Naive B cell (primary cell): ENCODE data around the gene CTPS1. TPM values are rescaled to one million over a fixed set of nuclear protein-coding genes. Genes with fewer than 3 reads are reported as not detected.

ENCODE experiments used
- ATAC-seq, 2 donors: fragments of 150-1000 bp; cut with Tn5 transposase; 2 replicates each; pipeline ENCODE4 v1.10.0; 2021; ENCODE audit warnings: low read depth in 2 of 2, mild to moderate bottlenecking in 2 of 2, moderate library complexity in 2 of 2
- DNase-seq: peaks from one replicate; pipeline ENCODE4 v3.0.0; 2022
- H3K27ac Mint-ChIP-seq, 6 donors: one replicate each; pipeline ENCODE4 v1.8.0; 2020 to 2022; ENCODE audit warnings: mild to moderate bottlenecking in 6 of 6, mixed read lengths in 6 of 6, moderate library complexity in 5 of 6, inconsistent platforms in 2 of 6
- H3K27me3 Mint-ChIP-seq, 3 donors: one replicate each; pipeline ENCODE4 v1.8.0; 2021 to 2022; ENCODE audit warnings: mixed read lengths in 3 of 3, mild to moderate bottlenecking in 1 of 3
- H3K36me3 Mint-ChIP-seq, 2 donors: one replicate each; pipeline ENCODE4 v1.8.0; 2020 to 2022; ENCODE audit warnings: mixed read lengths in 2 of 2, inconsistent platforms in 1 of 2, mild to moderate bottlenecking in 1 of 2
- H3K4me1 Mint-ChIP-seq, 3 donors: one replicate each; pipeline ENCODE4 v1.8.0; 2020 to 2022; ENCODE audit warnings: mixed read lengths in 3 of 3, inconsistent platforms in 1 of 3, mild to moderate bottlenecking in 1 of 3, moderate library complexity in 1 of 3
- H3K4me3 Mint-ChIP-seq, 8 donors: one replicate each; pipeline ENCODE4 v1.8.0; 2020 to 2022; ENCODE audit warnings: mild to moderate bottlenecking in 8 of 8, mixed read lengths in 8 of 8, moderate library complexity in 8 of 8, inconsistent platforms in 2 of 8
- H3K9me3 Mint-ChIP-seq, 7 donors: one replicate each; pipeline ENCODE4 v1.8.0; 2020 to 2022; ENCODE audit warnings: mixed read lengths in 7 of 7, mild to moderate bottlenecking in 5 of 7, inconsistent platforms in 2 of 7, moderate library complexity in 1 of 7
- polyA plus RNA-seq, 6 donors: library from polyadenylated mRNA; unstranded; fragments of 300-500 nt; fragmentation: Illumina TruSeq; gene quantifications; one replicate each; pipeline ENCODE4 v1.2.3, GENCODE V29; 2021; ENCODE audit warnings: low read depth in 6 of 6

The CTPS1 gene
- polyA plus RNA-seq, result 10 to 100 TPM; 13.8 to 18.0 (median 15.8) TPM

GRCh38 chr1:40979241-40980067 is at the start of gene CTPS1:
Gene CTPS1 (plus strand): TSS chr1:40979696. CDS start chr1:40983291, 3,595 bp downstream.
- peak; percentile 93 for DNase-seq
- Mint-ChIP-seq H3K4me1 (peaks cover 19 to 24% (median 21%) of the 10 kb centered on the region in 3 donors), H3K9me3 (no peaks in the 10 kb centered on the region), H3K27me3 (no peaks in the 10 kb centered on the region), H3K4me3 (peak within 1 kb of the TSS; percentile 78 to 98 (median 95)), H3K36me3 (peaks cover 0 to 7% of the 10 kb centered on the region in 2 donors), H3K27ac (peak within 1 kb of the TSS; percentile 77 to 98 (median 96))
- ATAC-seq, result peak; percentile 88

GRCh38 chr1:40930174-40930964 is 49.1 kb upstream of the CTPS1 start:
- Mint-ChIP-seq H3K9me3 (no peaks in the 10 kb centered on the region), H3K4me3 (no peak overlapping the region), H3K36me3 (no peaks in the 10 kb centered on the region), H3K27me3 (peaks cover 0 to 16% (median 11%) of the 10 kb centered on the region in 3 donors), H3K4me1 (no peaks in the 10 kb centered on the region), H3K27ac (no peak overlapping the region)
- ATAC-seq (no peak), DNase-seq (no peak)

- no peak overlapping the region for H3K4me3 Mint-ChIP-seq
- DNase-seq (no peak), ATAC-seq (no peak)
- H3K27ac Mint-ChIP-seq, result no peak overlapping the region
- H3K4me1 Mint-ChIP-seq, result no peaks in the 10 kb centered on the region
- peaks cover 0 to 16% (median 11%) of the 10 kb centered on the region in 3 donors for H3K27me3 Mint-ChIP-seq
- no peaks in the 10 kb centered on the region for H3K9me3 Mint-ChIP-seq
- no peaks in the 10 kb centered on the region for H3K36me3 Mint-ChIP-seq
Measured at GRCh38 chr1:40931601-40932000, 47.9 kb upstream of the CTPS1 start.

GRCh38 chr1:40932006-40932405 is 47.5 kb upstream of the CTPS1 start:
- DNase-seq (no peak), ATAC-seq (no peak)
- H3K27me3 Mint-ChIP-seq, result peaks cover 0 to 16% (median 11%) of the 10 kb centered on the region in 3 donors
- no peaks in the 10 kb centered on the region for H3K36me3 Mint-ChIP-seq
- no peak overlapping the region for H3K27ac Mint-ChIP-seq
- H3K4me1 Mint-ChIP-seq, result no peaks in the 10 kb centered on the region
- H3K9me3 Mint-ChIP-seq, result no peaks in the 10 kb centered on the region
- no peak overlapping the region for H3K4me3 Mint-ChIP-seq

GRCh38 chr1:40936931-40937339 is 42.6 kb upstream of the CTPS1 start:
- no peak for ATAC-seq
- DNase-seq, result no peak
- no peak overlapping the region for H3K4me3 Mint-ChIP-seq
- peaks cover 0 to 11% (median 8%) of the 10 kb centered on the region in 3 donors for H3K27me3 Mint-ChIP-seq
- no peaks in the 10 kb centered on the region for H3K4me1 Mint-ChIP-seq
- no peaks in the 10 kb centered on the region for H3K9me3 Mint-ChIP-seq
- H3K36me3 Mint-ChIP-seq, result no peaks in the 10 kb centered on the region
- no peak overlapping the region for H3K27ac Mint-ChIP-seq

GRCh38 chr1:40938393-40938792 is 41.1 kb upstream of the CTPS1 start:
- Mint-ChIP-seq H3K27ac (no peak overlapping the region), H3K9me3 (no peaks in the 10 kb centered on the region), H3K4me1 (no peaks in the 10 kb centered on the region), H3K27me3 (peaks cover 0 to 7% (median 0%) of the 10 kb centered on the region in 3 donors), H3K4me3 (no peak overlapping the region), H3K36me3 (no peaks in the 10 kb centered on the region)
- ATAC-seq, result no peak
- DNase-seq, result no peak

GRCh38 chr1:40939320-40940059 is 40.0 kb upstream of the CTPS1 start:
- peaks cover 0 to 2% (median 0%) of the 10 kb centered on the region in 7 donors for H3K9me3 Mint-ChIP-seq
- peaks cover 0 to 8% (median 4%) of the 10 kb centered on the region in 3 donors for H3K27me3 Mint-ChIP-seq
- no peak overlapping the region for H3K27ac Mint-ChIP-seq
- H3K4me1 Mint-ChIP-seq, result no peaks in the 10 kb centered on the region
- DNase-seq (no peak), ATAC-seq (no peak)
- H3K36me3 Mint-ChIP-seq, result peaks cover 0 to 4% of the 10 kb centered on the region in 2 donors
- H3K4me3 Mint-ChIP-seq, result no peak overlapping the region

GRCh38 chr1:40944326-40944725 is 35.2 kb upstream of the CTPS1 start:
- no peak overlapping the region for H3K4me3 Mint-ChIP-seq
- peak overlapping the region in 1 of 6 donors; percentile 5 for H3K27ac Mint-ChIP-seq
- peaks cover 0 to 6% (median 0%) of the 10 kb centered on the region in 3 donors for H3K4me1 Mint-ChIP-seq
- DNase-seq, result no peak
- peaks cover 0 to 9% of the 10 kb centered on the region in 2 donors for H3K36me3 Mint-ChIP-seq
- peaks cover 14 to 20% (median 16%) of the 10 kb centered on the region in 3 donors for H3K27me3 Mint-ChIP-seq
- no peak for ATAC-seq
- H3K9me3 Mint-ChIP-seq, result peaks cover 0 to 15% (median 3%) of the 10 kb centered on the region in 7 donors

- ATAC-seq (no peak), DNase-seq (no peak)
- Mint-ChIP-seq H3K4me3 (no peak overlapping the region), H3K27me3 (peaks cover 14 to 22% (median 21%) of the 10 kb centered on the region in 3 donors), H3K9me3 (peaks cover 0 to 16% (median 3%) of the 10 kb centered on the region in 7 donors), H3K27ac (peak overlapping the region in 1 of 6 donors; percentile 50), H3K36me3 (peaks cover 0 to 9% of the 10 kb centered on the region in 2 donors), H3K4me1 (peaks cover 0 to 6% (median 0%) of the 10 kb centered on the region in 3 donors)
Measured at GRCh38 chr1:40944841-40945430, 34.6 kb upstream of the CTPS1 start.

- Mint-ChIP-seq H3K4me1 (peaks cover 0 to 6% (median 0%) of the 10 kb centered on the region in 3 donors), H3K4me3 (no peak overlapping the region), H3K9me3 (peaks cover 0 to 16% (median 3%) of the 10 kb centered on the region in 7 donors), H3K36me3 (peaks cover 0 to 9% of the 10 kb centered on the region in 2 donors), H3K27ac (no peak overlapping the region), H3K27me3 (peaks cover 14 to 22% (median 21%) of the 10 kb centered on the region in 3 donors)
- ATAC-seq (no peak), DNase-seq (no peak)
Measured at GRCh38 chr1:40945491-40945973, 34.0 kb upstream of the CTPS1 start.

- no peak overlapping the region for H3K4me3 Mint-ChIP-seq
- peaks cover 0 to 9% of the 10 kb centered on the region in 2 donors for H3K36me3 Mint-ChIP-seq
Measured at GRCh38 chr1:40948741-40949443, 30.6 kb upstream of the CTPS1 start.

GRCh38 chr1:40949563-40949962 is 29.9 kb upstream of the CTPS1 start:
- H3K27ac Mint-ChIP-seq, result no peak overlapping the region

More at GRCh38 chr1:40948741-40949443, 30.6 kb upstream of the CTPS1 start:
- peaks cover 24 to 37% (median 36%) of the 10 kb centered on the region in 3 donors for H3K27me3 Mint-ChIP-seq
- no peak overlapping the region for H3K27ac Mint-ChIP-seq
- H3K4me1 Mint-ChIP-seq, result peaks cover 8 to 15% (median 10%) of the 10 kb centered on the region in 3 donors
- ATAC-seq (peak in 1 of 2 donors; percentile 35), DNase-seq (no peak)
- peaks cover 0 to 16% (median 3%) of the 10 kb centered on the region in 7 donors for H3K9me3 Mint-ChIP-seq

More at GRCh38 chr1:40949563-40949962, 29.9 kb upstream of the CTPS1 start:
- DNase-seq (no peak), ATAC-seq (no peak)
- Mint-ChIP-seq H3K4me1 (peaks cover 8 to 15% (median 10%) of the 10 kb centered on the region in 3 donors), H3K4me3 (no peak overlapping the region), H3K36me3 (peaks cover 0 to 5% of the 10 kb centered on the region in 2 donors), H3K9me3 (peaks cover 0 to 16% (median 3%) of the 10 kb centered on the region in 7 donors), H3K27me3 (peaks cover 27 to 38% (median 37%) of the 10 kb centered on the region in 3 donors)
